ENCODE data around the gene TMEM127. TPM values are rescaled to one million over a fixed set of nuclear protein-coding genes. Genes with fewer than 3 reads are reported as not detected.

TMEM127 gene
- total RNA-seq, 1 donor from 2014 or later, result 12.1 TPM

DNA sequence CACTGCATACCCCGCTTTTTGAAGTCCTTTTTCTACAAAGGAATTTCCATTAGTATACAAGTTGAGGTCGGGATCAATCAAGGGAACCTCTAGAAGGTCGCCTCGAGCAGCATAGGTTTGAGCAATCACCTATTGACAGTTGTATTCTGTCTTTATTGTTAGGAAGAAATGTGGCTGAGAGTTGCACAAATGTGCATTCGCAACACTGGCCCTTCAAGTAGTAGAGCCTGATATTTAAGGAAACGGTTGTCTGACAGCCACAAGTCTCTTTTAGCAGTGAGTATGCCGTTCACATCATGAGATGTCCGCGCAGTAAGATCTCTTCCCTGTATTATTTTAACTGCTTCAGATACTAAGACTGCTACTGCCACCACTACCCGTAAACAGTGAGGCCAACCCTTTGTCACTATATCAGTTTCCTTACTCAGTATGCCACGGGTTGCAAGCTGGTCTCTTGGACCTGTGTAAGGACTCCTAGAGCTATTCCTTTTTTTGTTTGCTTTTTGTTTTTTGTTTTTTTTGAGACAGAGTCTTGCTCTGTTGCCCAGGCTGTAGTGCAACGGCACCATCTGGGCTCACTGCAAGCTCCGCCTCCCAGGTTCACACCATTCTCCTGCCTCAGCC lies 47.2 kb downstream of the TMEM127 start:
- no peak overlapping the region for H3K4me3 ChIP-seq (ENCODE audit: low read depth, low read length)
- DNase-seq (ENCODE audit: low read depth) (no peak), FAIRE-seq (no peak)
- no peaks in the 10 kb centered on the region for H3K27me3 ChIP-seq (ENCODE audit: control insufficient read depth, insufficient read depth, low read length)
- TF ChIP-seq, protein P1, sequence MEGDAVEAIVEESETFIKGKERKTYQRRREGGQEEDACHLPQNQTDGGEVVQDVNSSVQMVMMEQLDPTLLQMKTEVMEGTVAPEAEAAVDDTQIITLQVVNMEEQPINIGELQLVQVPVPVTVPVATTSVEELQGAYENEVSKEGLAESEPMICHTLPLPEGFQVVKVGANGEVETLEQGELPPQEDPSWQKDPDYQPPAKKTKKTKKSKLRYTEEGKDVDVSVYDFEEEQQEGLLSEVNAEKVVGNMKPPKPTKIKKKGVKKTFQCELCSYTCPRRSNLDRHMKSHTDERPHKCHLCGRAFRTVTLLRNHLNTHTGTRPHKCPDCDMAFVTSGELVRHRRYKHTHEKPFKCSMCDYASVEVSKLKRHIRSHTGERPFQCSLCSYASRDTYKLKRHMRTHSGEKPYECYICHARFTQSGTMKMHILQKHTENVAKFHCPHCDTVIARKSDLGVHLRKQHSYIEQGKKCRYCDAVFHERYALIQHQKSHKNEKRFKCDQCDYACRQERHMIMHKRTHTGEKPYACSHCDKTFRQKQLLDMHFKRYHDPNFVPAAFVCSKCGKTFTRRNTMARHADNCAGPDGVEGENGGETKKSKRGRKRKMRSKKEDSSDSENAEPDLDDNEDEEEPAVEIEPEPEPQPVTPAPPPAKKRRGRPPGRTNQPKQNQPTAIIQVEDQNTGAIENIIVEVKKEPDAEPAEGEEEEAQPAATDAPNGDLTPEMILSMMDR (IDR thresholded peaks at IDR 0.05; ENCODE audit: insufficient read depth, low read length, severe bottlenecking), result no peak
- H3K36me3 ChIP-seq (ENCODE audit: control insufficient read depth, insufficient read depth, low read length), result no peaks in the 10 kb centered on the region

DNA sequence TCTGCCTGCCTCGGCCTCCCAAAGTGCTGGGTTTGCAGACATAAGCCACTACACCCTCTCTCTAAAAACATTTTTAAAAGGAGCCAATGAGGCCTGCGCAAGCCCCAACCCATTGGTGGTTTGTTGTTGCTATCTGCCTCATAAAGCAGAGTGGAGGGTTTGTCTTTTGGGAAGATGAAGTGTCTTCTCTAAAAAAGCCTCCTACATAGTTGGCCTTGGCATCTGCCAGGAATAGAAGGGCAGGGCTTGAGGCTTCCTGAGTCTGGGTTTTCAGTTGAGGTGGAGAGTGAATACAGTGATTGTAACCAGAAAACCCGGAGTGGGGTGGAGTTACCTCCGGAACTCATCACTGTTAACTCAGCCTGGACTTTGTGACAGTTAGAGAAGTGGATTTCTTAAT lies 51.2 kb downstream of the TMEM127 start:
- DNase-seq (ENCODE audit: low read depth), result no peak
- Histone ChIP-seq H3K27me3 (ENCODE audit: control insufficient read depth, insufficient read depth, low read length) (no peaks in the 10 kb centered on the region), H3K36me3 (ENCODE audit: control insufficient read depth, insufficient read depth, low read length) (peaks cover 1% of the 10 kb centered on the region), H3K4me3 (ENCODE audit: low read depth, low read length) (no peak overlapping the region)
- FAIRE-seq, result no peak
- TF ChIP-seq, protein P1 (IDR thresholded peaks at IDR 0.05; ENCODE audit: insufficient read depth, low read length, severe bottlenecking), result no peak

DNA sequence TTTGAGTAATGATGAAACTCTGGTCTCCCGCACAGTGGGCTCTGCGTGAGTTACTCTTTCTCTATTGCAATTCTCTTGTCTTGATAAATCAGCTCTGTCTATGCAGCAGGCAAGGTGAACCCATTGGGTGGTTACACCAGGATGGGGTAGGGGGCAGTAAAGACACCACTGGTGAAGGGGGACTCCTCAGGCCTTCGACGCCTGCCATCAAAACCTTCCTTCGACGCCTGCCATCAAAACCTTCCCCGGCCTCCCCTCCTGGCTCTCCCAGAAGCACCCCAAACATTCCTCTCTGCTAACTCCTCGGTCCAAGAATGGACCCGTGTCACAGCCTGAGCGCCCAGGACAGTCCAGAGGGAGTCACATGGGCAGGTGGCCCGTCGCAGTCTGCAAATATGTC lies 52.4 kb downstream of the TMEM127 start:
- Histone ChIP-seq H3K27me3 (ENCODE audit: control insufficient read depth, insufficient read depth, low read length) (no peaks in the 10 kb centered on the region), H3K36me3 (ENCODE audit: control insufficient read depth, insufficient read depth, low read length) (peaks cover 1% of the 10 kb centered on the region), H3K4me3 (ENCODE audit: low read depth, low read length) (no peak overlapping the region)
- FAIRE-seq, result no peak
- no peak for DNase-seq (ENCODE audit: low read depth)
- TF ChIP-seq, protein P1 (IDR thresholded peaks at IDR 0.05; ENCODE audit: insufficient read depth, low read length, severe bottlenecking), result no peak

DNA sequence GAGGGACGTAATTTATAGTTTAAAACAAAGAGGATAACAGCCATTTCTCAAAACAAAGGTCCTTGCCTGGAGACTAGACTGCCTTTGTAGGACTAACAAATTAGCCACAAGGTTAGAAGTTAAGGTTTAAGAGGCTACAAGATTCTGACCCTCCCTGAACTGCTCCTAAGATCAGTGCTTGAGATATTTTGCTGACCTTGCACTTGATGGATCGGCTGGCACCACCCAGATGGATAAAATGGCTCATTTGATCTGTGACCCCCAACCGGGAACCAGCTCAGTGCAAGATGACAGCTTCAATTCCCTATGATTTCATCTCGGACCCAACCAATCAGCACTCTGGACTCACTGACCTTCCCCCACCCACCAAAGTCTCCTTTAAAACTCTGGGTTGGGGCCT lies 53.5 kb downstream of the TMEM127 start:
- no peak overlapping the region for H3K4me3 ChIP-seq (ENCODE audit: low read depth, low read length)
- peaks cover 1% of the 10 kb centered on the region for H3K36me3 ChIP-seq (ENCODE audit: control insufficient read depth, insufficient read depth, low read length)
- H3K27me3 ChIP-seq (ENCODE audit: control insufficient read depth, insufficient read depth, low read length), result no peaks in the 10 kb centered on the region
- DNase-seq (ENCODE audit: low read depth) (no peak), FAIRE-seq (no peak)
- TF ChIP-seq, protein P1 (IDR thresholded peaks at IDR 0.05; ENCODE audit: insufficient read depth, low read length, severe bottlenecking), result no peak

DNA sequence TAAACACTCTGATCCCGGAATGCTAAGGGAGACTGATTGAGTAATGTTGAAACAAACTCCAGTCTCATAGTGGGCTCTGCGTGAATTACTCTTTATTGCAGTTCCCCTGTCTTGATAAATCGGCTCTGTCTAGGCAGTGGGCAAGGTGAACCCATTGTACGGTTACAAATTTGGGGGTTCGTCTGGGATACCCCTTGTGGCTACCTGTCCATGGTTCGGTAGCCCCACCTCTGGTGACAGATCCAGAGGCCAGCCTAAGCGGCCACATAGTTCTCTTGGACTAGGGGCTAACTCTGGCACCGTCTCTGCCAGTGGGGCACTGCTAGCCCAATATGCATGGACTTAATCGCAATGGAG lies 56.1 kb downstream of the TMEM127 start:
- TF ChIP-seq, protein P1 (IDR thresholded peaks at IDR 0.05; ENCODE audit: insufficient read depth, low read length, severe bottlenecking), result no peak
- Histone ChIP-seq H3K4me3 (ENCODE audit: low read depth, low read length) (peak overlapping the region; percentile 58), H3K36me3 (ENCODE audit: control insufficient read depth, insufficient read depth, low read length) (peaks cover 1% of the 10 kb centered on the region), H3K27me3 (ENCODE audit: control insufficient read depth, insufficient read depth, low read length) (no peaks in the 10 kb centered on the region)
- DNase-seq (ENCODE audit: low read depth), result no peak
- FAIRE-seq, result no peak
